CD4-positive, alpha-beta T cell treated with Interleukin-17A for 4 hours (primary cell): Measurements from ENCODE around the gene MLLT3.
A peak's percentile ranks its signal among the peaks of the same experiment; 100 is the strongest.

ENCODE experiments used
- DNase-seq: peaks from one replicate; pipeline ENCODE4 v3.0.0-alpha.2; 2020; ENCODE audit warnings: mixed read lengths

Gene MLLT3

GRCh38 chr9:20508242-20508641 is 114.1 kb downstream of the MLLT3 start:
- DNase-seq, result no peak

GRCh38 chr9:20507431-20507830 is 114.9 kb downstream of the MLLT3 start:
- DNase-seq, result no peak

GRCh38 chr9:20506099-20506900 is 116.0 kb downstream of the MLLT3 start:
- no peak for DNase-seq

- no peak for DNase-seq
Measured at GRCh38 chr9:20505574-20505973, 116.7 kb downstream of the MLLT3 start.

- peak; percentile 54 for DNase-seq
Measured at GRCh38 chr9:20504930-20505329, 117.4 kb downstream of the MLLT3 start.

- DNase-seq, result no peak
Measured at GRCh38 chr9:20500101-20500500, 122.2 kb downstream of the MLLT3 start.

GRCh38 chr9:20499013-20499412 is 123.3 kb downstream of the MLLT3 start:
- DNase-seq, result no peak

- no peak for DNase-seq
Measured at GRCh38 chr9:20496328-20496727, 126.0 kb downstream of the MLLT3 start.

- DNase-seq, result no peak
Measured at GRCh38 chr9:20495098-20495497, 127.2 kb downstream of the MLLT3 start.

- no peak for DNase-seq
Measured at GRCh38 chr9:20494035-20494434, 128.3 kb downstream of the MLLT3 start.

- DNase-seq, result no peak
Measured at GRCh38 chr9:20492772-20493171, 129.5 kb downstream of the MLLT3 start.

- no peak for DNase-seq
Measured at GRCh38 chr9:20491612-20492011, 130.7 kb downstream of the MLLT3 start.

- DNase-seq, result no peak
Measured at GRCh38 chr9:20490246-20490834, 132.0 kb downstream of the MLLT3 start.

GRCh38 chr9:20488691-20489090 is 133.6 kb downstream of the MLLT3 start:
- DNase-seq, result no peak

- DNase-seq, result no peak
Measured at GRCh38 chr9:20486552-20486951, 135.7 kb downstream of the MLLT3 start.

GRCh38 chr9:20481437-20481836 is 140.9 kb downstream of the MLLT3 start:
- no peak for DNase-seq

GRCh38 chr9:20480249-20480648 is 142.1 kb downstream of the MLLT3 start:
- DNase-seq, result no peak

GRCh38 chr9:20479419-20480155 is 142.7 kb downstream of the MLLT3 start:
- no peak for DNase-seq

GRCh38 chr9:20478786-20479185 is 143.5 kb downstream of the MLLT3 start:
- no peak for DNase-seq

- DNase-seq, result no peak
Measured at GRCh38 chr9:20477940-20478620, 144.2 kb downstream of the MLLT3 start.

- DNase-seq, result no peak
Measured at GRCh38 chr9:20476912-20477521, 145.3 kb downstream of the MLLT3 start.

- no peak for DNase-seq
Measured at GRCh38 chr9:20474496-20474895, 147.8 kb downstream of the MLLT3 start.

- DNase-seq, result no peak
Measured at GRCh38 chr9:20473515-20474013, 148.7 kb downstream of the MLLT3 start.
